ENCODE data around the gene DNAH10. TPM values are rescaled to one million over a fixed set of nuclear protein-coding genes. Genes with fewer than 3 reads are reported as not detected.

DNAH10 gene
- total RNA-seq, 1 donor from 2014 or later = 0.17 TPM

DNA sequence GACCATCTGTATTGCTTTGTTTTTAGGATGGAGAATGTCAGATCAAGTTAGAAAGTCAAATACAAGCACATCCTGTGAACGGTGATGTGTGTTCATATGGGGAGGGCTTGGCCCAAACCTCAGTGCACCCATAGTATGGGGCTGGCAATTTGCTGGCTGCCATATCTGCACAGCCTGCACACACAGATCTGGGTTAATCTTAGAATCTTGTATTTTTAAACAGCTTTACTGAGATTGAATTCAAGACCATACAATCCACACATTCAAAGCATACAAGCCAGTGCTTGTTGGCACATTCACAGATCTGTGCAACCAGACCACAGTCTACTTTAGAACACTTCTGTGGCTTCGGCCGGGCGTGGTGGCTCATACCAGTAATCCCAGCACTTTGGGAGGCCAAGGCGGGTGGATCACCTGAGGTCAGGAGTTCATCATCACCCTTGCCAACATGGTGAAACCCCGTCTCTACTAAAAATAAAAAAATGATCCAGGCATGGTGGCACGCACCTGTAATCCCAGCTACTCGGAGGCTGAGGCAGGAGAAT is 120.1 kb downstream of the DNAH10 start:
- TF ChIP-seq, protein P1, sequence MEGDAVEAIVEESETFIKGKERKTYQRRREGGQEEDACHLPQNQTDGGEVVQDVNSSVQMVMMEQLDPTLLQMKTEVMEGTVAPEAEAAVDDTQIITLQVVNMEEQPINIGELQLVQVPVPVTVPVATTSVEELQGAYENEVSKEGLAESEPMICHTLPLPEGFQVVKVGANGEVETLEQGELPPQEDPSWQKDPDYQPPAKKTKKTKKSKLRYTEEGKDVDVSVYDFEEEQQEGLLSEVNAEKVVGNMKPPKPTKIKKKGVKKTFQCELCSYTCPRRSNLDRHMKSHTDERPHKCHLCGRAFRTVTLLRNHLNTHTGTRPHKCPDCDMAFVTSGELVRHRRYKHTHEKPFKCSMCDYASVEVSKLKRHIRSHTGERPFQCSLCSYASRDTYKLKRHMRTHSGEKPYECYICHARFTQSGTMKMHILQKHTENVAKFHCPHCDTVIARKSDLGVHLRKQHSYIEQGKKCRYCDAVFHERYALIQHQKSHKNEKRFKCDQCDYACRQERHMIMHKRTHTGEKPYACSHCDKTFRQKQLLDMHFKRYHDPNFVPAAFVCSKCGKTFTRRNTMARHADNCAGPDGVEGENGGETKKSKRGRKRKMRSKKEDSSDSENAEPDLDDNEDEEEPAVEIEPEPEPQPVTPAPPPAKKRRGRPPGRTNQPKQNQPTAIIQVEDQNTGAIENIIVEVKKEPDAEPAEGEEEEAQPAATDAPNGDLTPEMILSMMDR (conservative IDR thresholded peaks at IDR 0.05; ENCODE audit: low read depth, low read length) = no peak
- no peak overlapping the region for H3K4me3 ChIP-seq (ENCODE audit: low read depth, low read length)
- no peak for DNase-seq (ENCODE audit: low read depth)

- H3K4me3 ChIP-seq (ENCODE audit: low read depth, low read length) = no peak overlapping the region
- DNase-seq (ENCODE audit: low read depth) = no peak
- TF ChIP-seq, protein P1 (conservative IDR thresholded peaks at IDR 0.05; ENCODE audit: low read depth, low read length) = no peak
These were observed 124.2 kb downstream of the DNAH10 start for GRCh38 chr12:123886258-123886657.

DNA sequence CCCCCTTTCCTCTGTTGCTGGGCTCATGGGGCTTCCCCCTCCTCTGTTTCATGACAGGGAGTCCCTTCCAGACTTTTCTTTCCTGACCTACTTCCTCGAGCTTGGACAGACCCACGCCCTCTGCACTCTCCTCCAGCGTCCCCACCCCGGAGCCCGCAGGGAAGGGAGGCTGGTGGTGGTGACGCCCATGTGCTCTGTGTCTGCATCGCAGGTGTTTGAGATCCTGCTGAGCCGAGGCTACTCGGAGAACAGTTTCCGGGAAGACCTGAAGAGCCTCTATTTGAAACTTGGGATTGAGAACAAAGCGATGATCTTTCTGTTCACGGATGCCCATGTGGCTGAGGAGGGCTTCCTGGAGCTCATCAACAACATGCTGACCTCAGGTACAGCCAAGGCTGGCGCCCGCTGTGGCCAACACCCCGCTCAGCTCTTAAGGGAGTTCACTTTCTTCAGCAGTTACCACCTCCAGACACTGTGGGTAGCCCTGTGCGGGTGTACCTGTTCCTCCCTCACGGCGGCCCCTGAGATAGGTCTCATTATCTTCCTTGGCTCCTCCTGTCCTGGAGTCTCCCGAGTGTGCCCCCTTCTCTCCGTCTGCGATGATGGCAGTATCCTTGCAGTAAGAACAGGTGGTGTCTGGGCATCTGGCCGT is 125.0 kb downstream of the DNAH10 start:
- TF ChIP-seq, protein P1 (conservative IDR thresholded peaks at IDR 0.05; ENCODE audit: low read depth, low read length) = no peak
- H3K4me3 ChIP-seq (ENCODE audit: low read depth, low read length) = no peak overlapping the region
- no peak for DNase-seq (ENCODE audit: low read depth)

DNA sequence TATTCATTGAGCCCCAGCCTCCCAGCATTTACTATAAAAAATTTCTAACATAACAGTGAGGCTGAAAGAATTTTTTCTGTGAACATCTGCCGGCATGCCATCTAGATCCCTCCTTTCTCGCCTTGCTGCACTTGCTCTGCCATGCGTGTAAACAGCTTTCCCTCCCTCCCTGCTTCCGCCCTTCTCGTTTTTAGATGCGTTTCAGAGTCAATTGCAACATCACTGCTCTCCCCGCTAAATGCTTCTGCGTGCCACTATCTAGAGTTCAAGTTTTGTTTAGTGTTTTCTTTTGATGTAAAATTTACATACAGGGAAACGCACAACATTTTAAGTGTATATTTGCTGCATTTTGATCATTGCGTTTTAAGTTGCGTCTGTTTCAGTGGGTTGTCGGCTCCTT is 126.9 kb downstream of the DNAH10 start:
- no peak overlapping the region for H3K4me3 ChIP-seq (ENCODE audit: low read depth, low read length)
- TF ChIP-seq, protein P1 (conservative IDR thresholded peaks at IDR 0.05; ENCODE audit: low read depth, low read length) = no peak
- no peak for DNase-seq (ENCODE audit: low read depth)

DNA sequence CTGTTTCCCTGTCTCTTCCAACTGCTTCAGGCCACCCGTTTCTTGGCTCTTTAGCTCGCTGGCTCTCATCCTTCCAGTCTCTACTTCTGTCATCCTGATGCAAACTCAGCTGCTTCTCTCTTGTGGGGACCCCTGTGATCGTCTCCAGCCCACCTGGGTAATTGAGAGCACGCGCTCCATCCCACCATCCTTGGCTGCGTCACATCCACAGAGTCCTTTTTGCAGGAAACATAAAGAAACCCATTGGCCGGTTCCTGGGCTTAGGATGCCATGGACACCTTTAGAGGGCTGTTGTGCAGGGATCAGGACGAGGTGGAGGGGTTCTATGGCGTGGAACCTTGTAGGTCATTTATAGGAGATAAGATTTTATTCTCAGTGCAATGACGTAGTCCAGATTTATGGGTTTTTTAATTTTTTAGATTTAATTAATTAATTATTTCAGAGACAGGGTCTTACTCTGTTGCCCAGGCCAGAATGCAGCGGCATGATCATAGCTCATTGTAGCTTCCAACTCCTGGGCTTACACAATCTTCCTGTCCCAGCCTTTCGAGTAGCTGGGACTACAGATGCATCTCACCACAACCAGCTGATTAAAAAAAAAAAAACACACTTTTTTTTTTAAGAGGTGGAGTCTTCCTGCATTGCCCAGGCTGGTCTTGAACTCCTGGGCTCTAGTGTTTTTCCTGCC is 127.9 kb downstream of the DNAH10 start:
- no peak for DNase-seq (ENCODE audit: low read depth)
- TF ChIP-seq, protein P1 (conservative IDR thresholded peaks at IDR 0.05; ENCODE audit: low read depth, low read length) = no peak
- no peak overlapping the region for H3K4me3 ChIP-seq (ENCODE audit: low read depth, low read length)

GRCh38 chr12:123890536-123890902 is 128.4 kb downstream of the DNAH10 start:
- TF ChIP-seq, protein P1 (conservative IDR thresholded peaks at IDR 0.05; ENCODE audit: low read depth, low read length) = no peak
- DNase-seq (ENCODE audit: low read depth) = no peak
- no peak overlapping the region for H3K4me3 ChIP-seq (ENCODE audit: low read depth, low read length)

Measured in epithelial cell of proximal tubule (primary cell).